GM12864 (cell line): ENCODE data around the gene RNF207.

Experiments used
- DNase-seq: peaks from one replicate; pipeline ENCODE4 v3.0.0-alpha.2; 2011; ENCODE audit warnings: low read depth
- H3K4me3 ChIP-seq: 2 replicates; pipeline ENCODE4 v1.5.1; 2011; ENCODE audit warnings: mild to moderate bottlenecking, low read depth, low read length, control low read depth
- TF ChIP-seq, protein P1 (sequence below): IDR thresholded peaks from 2 replicates; pipeline ENCODE4 v1.5.1; 2011; ENCODE audit warnings: low read depth, mild to moderate bottlenecking, moderate library complexity, low read length, control low read depth, inconsistent platforms; ENCODE audit errors: missing control alignments

Gene RNF207, protein sequence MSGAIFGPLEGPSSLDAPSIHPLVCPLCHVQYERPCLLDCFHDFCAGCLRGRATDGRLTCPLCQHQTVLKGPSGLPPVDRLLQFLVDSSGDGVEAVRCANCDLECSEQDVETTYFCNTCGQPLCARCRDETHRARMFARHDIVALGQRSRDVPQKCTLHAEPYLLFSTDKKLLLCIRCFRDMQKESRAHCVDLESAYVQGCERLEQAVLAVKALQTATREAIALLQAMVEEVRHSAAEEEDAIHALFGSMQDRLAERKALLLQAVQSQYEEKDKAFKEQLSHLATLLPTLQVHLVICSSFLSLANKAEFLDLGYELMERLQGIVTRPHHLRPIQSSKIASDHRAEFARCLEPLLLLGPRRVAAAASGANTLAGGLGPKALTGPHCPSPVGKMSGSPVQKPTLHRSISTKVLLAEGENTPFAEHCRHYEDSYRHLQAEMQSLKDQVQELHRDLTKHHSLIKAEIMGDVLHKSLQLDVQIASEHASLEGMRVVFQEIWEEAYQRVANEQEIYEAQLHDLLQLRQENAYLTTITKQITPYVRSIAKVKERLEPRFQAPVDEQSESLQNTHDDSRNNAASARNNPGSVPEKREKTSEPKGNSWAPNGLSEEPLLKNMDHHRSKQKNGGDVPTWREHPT

DNA sequence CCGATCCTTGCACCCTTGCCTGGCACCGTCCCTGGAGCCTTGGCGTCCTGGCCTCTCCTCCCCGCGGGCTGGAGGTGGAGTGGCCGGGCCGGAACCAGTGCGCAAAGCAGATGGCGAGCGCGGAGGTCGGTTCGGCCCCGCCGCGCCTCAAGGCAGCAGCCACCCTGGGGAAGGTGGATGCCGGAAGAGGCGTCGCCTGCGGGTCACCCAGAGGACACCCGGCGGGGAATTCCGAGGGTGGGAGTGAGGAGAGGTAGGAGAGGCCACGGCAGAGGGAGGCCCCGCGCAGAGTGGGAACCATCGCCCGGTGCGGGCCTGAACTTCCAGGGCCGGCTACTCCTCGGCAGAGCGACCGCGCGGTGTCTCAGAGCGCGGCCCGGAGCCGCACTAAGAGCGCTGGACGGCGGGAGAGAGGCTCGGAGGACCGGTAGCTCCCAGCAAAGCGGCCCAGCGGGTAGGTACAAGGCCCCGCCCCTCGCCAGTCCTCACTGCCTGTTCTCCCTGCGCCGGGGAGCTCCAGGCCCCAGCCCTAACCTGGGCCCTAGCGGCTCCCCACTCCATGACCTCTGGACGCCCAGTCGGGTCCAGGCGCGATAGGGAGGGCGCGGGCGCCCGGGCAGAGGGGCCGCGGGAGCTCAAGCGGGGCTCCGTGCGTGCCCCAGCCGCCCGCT, at the start of gene RNF207:
Gene RNF207, plus strand, starts transcription at position 271 of the 671 bp plus-strand sequence. CDS start 417 bp downstream, outside the sequence.
- peak; percentile 47 for DNase-seq
- TF ChIP-seq, protein P1, sequence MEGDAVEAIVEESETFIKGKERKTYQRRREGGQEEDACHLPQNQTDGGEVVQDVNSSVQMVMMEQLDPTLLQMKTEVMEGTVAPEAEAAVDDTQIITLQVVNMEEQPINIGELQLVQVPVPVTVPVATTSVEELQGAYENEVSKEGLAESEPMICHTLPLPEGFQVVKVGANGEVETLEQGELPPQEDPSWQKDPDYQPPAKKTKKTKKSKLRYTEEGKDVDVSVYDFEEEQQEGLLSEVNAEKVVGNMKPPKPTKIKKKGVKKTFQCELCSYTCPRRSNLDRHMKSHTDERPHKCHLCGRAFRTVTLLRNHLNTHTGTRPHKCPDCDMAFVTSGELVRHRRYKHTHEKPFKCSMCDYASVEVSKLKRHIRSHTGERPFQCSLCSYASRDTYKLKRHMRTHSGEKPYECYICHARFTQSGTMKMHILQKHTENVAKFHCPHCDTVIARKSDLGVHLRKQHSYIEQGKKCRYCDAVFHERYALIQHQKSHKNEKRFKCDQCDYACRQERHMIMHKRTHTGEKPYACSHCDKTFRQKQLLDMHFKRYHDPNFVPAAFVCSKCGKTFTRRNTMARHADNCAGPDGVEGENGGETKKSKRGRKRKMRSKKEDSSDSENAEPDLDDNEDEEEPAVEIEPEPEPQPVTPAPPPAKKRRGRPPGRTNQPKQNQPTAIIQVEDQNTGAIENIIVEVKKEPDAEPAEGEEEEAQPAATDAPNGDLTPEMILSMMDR = no peak
- peak within 1 kb of the TSS; percentile 65 for H3K4me3 ChIP-seq

DNA sequence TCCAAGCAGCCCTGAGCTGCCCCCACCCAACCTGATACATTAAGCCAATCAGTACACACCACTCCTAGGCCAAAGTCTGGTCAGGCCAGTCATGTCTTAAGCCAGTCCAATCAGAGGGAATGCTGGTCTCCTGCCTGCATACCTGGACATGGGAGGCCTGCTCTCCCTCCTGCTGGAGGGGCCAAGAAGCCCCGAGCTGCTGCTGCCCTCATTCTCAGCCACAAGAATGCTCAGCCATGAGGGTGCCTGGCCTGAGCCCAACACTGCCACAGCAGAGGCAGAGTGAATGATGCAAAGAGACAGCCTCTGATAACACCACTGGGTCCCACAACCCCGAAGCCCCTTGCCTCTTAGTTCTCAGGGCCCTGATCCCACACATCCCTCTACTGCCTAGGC, 48.8 kb upstream of the RNF207 start:
- no peak overlapping the region for H3K4me3 ChIP-seq
- no peak for DNase-seq
- TF ChIP-seq, protein P1 = no peak

DNA sequence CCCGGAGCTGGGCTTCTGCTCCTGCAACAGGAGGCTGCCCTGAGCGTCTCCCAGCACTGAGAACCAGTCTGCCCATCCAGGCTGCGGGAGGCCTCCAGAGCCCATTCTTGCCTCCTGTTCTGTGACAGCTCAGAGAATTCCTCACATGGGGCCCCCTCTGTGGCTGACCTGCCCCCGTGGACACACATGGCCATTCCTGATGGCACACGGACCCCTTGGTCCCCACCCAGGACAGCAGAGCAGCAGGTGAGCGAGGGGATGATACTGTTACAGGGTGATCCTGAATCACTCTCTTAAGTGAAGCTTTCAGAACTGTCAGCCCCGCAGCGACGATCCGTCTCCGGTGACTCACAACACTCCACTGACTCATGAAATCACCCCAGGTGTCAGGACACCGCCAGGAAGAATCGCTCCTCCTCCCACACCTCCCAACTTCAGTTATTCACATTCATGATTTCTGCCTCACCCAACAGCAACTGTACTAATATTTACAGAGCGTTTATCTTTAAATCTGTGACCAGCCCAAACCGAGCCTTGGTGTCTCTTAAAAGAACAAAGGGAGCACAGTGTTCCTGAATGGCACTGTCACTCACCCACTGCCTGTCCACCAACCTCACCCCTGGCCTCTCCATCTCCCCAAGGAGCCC, 48.3 kb upstream of the RNF207 start:
- DNase-seq = no peak
- TF ChIP-seq, protein P1 = no peak
- no peak overlapping the region for H3K4me3 ChIP-seq

DNA sequence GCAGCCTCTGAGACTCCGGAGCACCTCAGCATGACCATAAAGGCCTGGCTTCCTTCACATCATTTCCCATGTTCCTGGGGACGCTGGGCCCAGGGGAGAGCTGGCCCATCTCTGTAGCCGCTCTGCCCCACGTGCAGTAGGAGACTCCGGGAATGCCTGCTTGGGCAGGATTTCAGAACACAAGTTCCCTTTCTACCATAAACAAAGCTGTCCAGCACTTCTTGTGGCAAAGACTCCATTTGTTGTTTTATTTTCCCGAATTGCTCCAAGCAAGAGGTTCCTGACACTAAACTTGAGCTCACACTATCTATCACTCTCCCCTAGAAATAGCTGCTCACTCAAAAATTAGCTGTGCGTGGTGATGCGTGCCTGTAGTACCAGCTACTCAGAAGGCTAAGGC, 47.7 kb upstream of the RNF207 start:
- no peak for DNase-seq
- TF ChIP-seq, protein P1 = no peak
- H3K4me3 ChIP-seq = no peak overlapping the region

DNA sequence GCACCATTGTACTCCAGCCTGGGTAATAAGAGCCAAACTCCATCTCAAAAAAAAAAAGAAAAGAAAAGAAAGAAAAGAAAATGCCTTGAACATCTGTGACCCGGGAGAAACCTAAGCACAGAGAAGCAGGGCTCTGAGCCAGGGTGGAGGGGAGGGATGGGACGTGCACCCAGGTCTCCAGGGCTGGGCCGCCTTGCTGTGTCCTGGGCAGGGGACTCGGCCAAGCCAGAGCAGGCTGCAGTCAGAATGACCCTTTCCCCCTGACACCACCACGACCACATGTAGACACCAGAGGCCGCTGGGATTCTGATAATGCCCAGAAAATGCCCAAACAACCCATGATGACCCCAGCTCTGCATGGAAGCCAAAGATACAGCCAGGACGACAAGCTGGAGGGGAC, 43.6 kb upstream of the RNF207 start:
- H3K4me3 ChIP-seq = no peak overlapping the region
- DNase-seq = no peak
- TF ChIP-seq, protein P1 = no peak

DNA sequence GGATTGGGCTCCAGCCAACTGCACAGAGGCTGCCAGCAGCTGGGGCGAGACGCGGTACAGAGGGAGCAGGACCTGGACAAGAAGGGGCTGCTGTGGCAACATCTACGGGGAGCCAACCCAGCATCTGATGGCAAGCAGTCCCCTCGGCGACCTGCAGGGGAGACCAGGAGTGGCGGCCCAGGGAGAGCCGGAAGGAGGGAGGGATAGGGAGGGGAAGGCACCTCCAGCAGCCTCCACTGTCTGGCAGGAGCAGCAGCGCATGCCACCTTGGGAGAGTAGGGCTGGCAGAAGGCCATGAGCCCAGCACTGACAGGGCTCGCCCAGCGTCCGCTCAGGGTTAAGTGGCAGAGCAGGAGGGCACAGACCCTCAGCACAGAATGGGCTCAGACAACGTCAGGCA, 43.1 kb upstream of the RNF207 start:
- TF ChIP-seq, protein P1 = peak; percentile 14
- no peak overlapping the region for H3K4me3 ChIP-seq
- DNase-seq = no peak
